Activated CD4-positive, alpha-beta T cell treated with anti-CD3 and anti-CD28 coated beads, Interleukin-2, amount 10 ng/mL, durations not matched to agents 7 days and 5 days (primary cell): Measurements from ENCODE around the gene ZFAND3. TPM values are rescaled to one million over a fixed set of nuclear protein-coding genes. Genes with fewer than 3 reads are reported as not detected.
"Not testable (repeated sequence)": the region's sequence is repeated elsewhere in the genome, so short reads cannot be mapped to it uniquely, and the experiment has no call there.

Experiments used
- CTCF ChIA-PET: fragments of 350-600 bp; sonication (Branson Sonifier 250); formaldehyde crosslinking; loops from one replicate; lab custom pipeline; 2021; ENCODE audit warnings: antibody characterized with exemption; lab: Charles Lee
- POLR2A ChIA-PET: fragments of 350-600 bp; sonication (Branson Sonifier 250); formaldehyde crosslinking; loops from one replicate; lab custom pipeline; 2021; ENCODE audit warnings: antibody characterized with exemption; lab: Charles Lee
- DNase-seq: peaks from one replicate; pipeline ENCODE4 v3.0.0-alpha.2; 2020
- H3K27ac Mint-ChIP-seq: one replicate; pipeline ENCODE4 v1.8.0; 2021; ENCODE audit warnings: mild to moderate bottlenecking, moderate library complexity, mixed read lengths
- H3K27me3 Mint-ChIP-seq: one replicate; pipeline ENCODE4 v1.8.0; 2021; ENCODE audit warnings: mixed read lengths
- H3K36me3 Mint-ChIP-seq: one replicate; pipeline ENCODE4 v1.8.0; 2021; ENCODE audit warnings: low read depth, mixed read lengths
- H3K4me1 Mint-ChIP-seq: one replicate; pipeline ENCODE4 v1.8.0; 2021; ENCODE audit warnings: mixed read lengths
- H3K4me3 Mint-ChIP-seq: one replicate; pipeline ENCODE4 v1.8.0; 2021; ENCODE audit warnings: mild to moderate bottlenecking, moderate library complexity, mixed read lengths
- H3K9me3 Mint-ChIP-seq: one replicate; pipeline ENCODE4 v1.8.0; 2021; ENCODE audit warnings: mixed read lengths
- total RNA-seq, 2 experiments: library from RNA; stranded (reverse); gene quantifications; one replicate each; pipeline ENCODE4 v1.2.3, GENCODE V29; 2021

ZFAND3 gene
- total RNA-seq, 2 experiments from 2014 or later = 27.4 to 34.7 TPM

DNA sequence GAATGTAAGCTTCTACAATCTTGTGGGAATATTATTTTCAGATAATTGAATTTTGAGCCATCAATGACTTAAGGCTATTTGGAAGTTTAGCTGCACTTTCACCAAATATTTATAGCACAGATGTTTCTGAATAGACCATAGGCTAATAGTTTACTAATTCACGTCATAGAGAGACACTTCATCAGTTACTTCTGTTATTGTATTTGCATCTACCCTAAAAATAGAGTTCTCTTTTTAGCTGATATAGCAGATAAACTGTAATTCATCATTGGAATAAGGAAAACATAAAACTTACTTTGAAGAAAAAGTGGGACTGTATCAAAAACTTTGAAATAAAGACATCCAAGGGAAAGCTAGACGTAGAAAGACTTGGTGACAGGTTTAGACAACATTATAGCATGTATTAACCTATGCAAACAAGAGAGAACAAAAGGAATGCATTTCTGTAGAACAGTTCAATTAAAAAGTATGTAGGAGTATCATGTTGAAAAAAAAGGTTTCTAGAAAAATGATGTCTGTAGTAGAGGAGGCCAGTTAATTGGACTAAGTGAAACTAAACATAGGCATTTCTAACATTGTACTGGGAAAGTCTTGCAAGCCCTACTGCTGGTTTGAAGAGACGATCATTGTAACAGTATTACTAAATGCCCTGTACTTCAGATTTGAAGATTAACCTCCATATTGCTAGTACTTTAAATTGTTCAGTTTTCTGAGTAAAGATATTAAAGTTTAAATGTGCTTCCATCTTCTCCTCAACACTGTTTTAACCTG, 123.3 kb downstream of the ZFAND3 start:
- H3K4me3 Mint-ChIP-seq = no peak overlapping the region
- H3K4me1 Mint-ChIP-seq = peaks cover under 1% of the 10 kb centered on the region
- no peak for DNase-seq
- H3K27me3 Mint-ChIP-seq = no peaks in the 10 kb centered on the region
- peaks cover 8% of the 10 kb centered on the region for H3K36me3 Mint-ChIP-seq
- ChIA-PET POLR2A (no interaction called here), CTCF (interaction anchor here (0.7 kb wide), 1 partner anchor 540 kb away, joined by 3 read pairs; no protein-coding TSS in a partner anchor)
- no peaks in the 10 kb centered on the region for H3K9me3 Mint-ChIP-seq
- H3K27ac Mint-ChIP-seq = no peak overlapping the region

DNA sequence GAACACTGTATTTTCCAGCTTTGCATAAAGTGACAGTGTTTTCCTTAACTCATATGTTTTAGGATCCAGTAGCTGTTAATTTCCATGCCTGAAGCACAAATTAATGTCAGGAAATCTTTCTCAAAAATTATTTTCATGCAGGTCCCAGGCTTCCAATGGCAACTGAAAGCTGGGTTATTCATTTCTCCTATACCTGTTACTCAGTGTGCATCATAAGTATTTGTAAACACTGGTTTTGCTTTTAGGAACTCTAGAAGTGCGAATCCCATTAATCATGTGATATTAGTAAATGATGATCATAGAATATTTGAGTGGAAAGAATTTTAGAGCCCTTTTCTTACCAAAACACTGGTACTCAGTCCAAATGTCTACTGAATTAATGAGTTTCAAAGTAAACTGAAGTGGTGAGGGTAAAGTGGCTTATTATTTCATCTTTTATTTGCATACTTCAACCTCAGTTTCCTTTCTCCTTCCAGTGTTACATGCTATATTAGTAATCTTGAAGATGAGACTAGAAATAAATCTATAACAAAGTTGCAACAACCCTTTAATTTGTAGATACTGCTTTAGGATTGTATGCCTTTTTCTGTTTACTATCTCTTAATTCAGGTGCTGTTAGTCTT, 124.0 kb downstream of the ZFAND3 start:
- Mint-ChIP-seq H3K27ac (no peak overlapping the region), H3K4me3 (no peak overlapping the region), H3K27me3 (no peaks in the 10 kb centered on the region), H3K9me3 (peaks cover 2% of the 10 kb centered on the region), H3K36me3 (peaks cover 10% of the 10 kb centered on the region), H3K4me1 (no peaks in the 10 kb centered on the region)
- CTCF ChIA-PET = interaction anchor here (0.7 kb wide), 1 partner anchor 539 kb away, joined by 3 read pairs; no protein-coding TSS in a partner anchor
- DNase-seq = no peak
- POLR2A ChIA-PET = no interaction called here

DNA sequence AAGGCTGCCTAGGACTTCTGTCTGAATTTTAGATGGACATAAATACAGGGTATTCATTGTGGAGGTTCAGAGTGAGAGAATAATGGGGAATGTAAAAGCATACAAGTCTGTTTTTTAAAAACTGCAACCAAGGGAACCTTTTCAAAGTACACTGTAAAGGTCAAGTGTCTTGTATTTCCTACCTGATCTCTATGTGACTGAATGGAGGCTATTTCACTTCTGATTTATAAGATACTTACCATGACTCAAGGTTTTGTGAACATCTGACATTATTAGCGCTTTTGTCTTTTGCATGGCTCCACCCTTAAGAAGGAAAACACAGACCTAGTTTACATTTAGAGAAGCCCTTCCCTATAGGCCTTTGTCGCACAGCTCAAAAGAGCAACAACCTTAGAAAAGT, 126.5 kb downstream of the ZFAND3 start:
- ChIA-PET POLR2A (no interaction called here), CTCF (no interaction called here)
- H3K36me3 Mint-ChIP-seq = peaks cover 11% of the 10 kb centered on the region
- no peak for DNase-seq
- peaks cover 6% of the 10 kb centered on the region for H3K4me1 Mint-ChIP-seq
- H3K4me3 Mint-ChIP-seq = no peak overlapping the region
- H3K27ac Mint-ChIP-seq = no peak overlapping the region
- H3K9me3 Mint-ChIP-seq = peaks cover 5% of the 10 kb centered on the region
- H3K27me3 Mint-ChIP-seq = no peaks in the 10 kb centered on the region

DNA sequence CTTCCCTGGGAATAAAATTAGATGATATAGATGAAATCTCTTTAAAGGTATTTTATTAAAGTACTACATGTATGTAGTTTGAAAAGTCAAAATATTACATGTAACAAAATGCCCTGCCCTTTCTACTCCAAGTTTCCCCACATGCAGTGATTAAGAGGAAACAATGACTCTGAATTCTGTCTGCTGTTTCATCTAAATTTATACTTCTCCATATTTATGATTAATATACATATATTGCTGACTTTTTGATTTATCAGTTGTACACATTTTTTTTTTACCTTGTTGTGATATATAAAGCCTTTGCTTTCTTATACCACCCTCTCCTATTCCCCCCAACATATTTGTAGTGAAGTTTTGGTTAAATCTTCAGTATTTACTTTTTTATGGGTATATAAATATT, 127.9 kb downstream of the ZFAND3 start:
- ChIA-PET CTCF (no interaction called here), POLR2A (no interaction called here)
- peaks cover 5% of the 10 kb centered on the region for H3K9me3 Mint-ChIP-seq
- no peak overlapping the region for H3K4me3 Mint-ChIP-seq
- H3K27me3 Mint-ChIP-seq = no peaks in the 10 kb centered on the region
- peaks cover 11% of the 10 kb centered on the region for H3K36me3 Mint-ChIP-seq
- no peak for DNase-seq
- H3K4me1 Mint-ChIP-seq = peaks cover 16% of the 10 kb centered on the region
- H3K27ac Mint-ChIP-seq = no peak overlapping the region

DNA sequence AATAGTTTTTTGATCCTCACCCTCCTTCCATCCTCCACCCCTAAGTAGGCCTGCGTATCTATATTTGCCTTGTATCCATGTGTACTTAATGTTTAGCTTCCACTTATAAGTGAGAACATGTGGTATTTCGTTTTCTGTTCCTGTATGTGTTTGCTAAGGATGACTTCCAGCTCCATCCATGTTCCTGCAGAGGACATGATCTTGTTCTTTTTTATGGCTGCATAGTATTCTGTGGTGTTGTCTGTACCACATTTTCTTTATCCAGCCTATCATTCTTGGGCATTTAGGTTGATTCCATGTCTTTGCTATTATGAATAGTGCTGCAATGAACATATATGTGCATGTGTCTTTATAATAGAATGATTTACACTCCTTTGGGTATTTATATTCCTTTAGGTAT, 129.1 kb downstream of the ZFAND3 start:
- POLR2A ChIA-PET = not testable (repeated sequence)

DNA sequence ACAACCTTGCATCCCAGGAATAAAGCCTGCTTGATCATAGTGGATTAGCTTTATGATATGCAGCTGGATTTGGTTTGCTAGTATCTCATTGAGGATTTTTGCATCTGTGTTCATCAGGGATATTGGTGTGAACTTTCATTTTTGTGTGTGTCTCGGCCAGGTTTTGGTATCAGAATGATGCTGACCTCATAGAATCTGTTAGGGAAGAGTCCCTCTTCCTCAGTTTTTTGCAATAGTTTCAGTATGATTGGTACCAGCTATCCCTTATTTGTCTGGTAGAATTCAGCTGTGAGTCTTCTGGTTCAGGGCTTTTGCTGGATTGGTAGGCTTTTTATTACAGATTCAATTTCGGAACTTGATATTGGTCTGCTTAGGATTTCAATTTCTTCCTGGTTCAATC, 132.5 kb downstream of the ZFAND3 start:
- H3K27me3 Mint-ChIP-seq = no peaks in the 10 kb centered on the region
- no peak overlapping the region for H3K4me3 Mint-ChIP-seq
- H3K36me3 Mint-ChIP-seq = peaks cover 11% of the 10 kb centered on the region
- peaks cover 5% of the 10 kb centered on the region for H3K9me3 Mint-ChIP-seq
- H3K27ac Mint-ChIP-seq = no peak overlapping the region
- H3K4me1 Mint-ChIP-seq = peaks cover 22% of the 10 kb centered on the region
- ChIA-PET CTCF (no interaction called here), POLR2A (no interaction called here)
- DNase-seq = no peak

More for the DNA sequence above, 129.1 kb downstream of the ZFAND3 start:
- peaks cover 22% of the 10 kb centered on the region for H3K4me1 Mint-ChIP-seq
- CTCF ChIA-PET, H3K27me3 Mint-ChIP-seq, H3K27ac Mint-ChIP-seq, DNase-seq, H3K9me3 Mint-ChIP-seq, H3K4me3 Mint-ChIP-seq: not testable (repeated sequence)
- H3K36me3 Mint-ChIP-seq = peaks cover 11% of the 10 kb centered on the region

DNA sequence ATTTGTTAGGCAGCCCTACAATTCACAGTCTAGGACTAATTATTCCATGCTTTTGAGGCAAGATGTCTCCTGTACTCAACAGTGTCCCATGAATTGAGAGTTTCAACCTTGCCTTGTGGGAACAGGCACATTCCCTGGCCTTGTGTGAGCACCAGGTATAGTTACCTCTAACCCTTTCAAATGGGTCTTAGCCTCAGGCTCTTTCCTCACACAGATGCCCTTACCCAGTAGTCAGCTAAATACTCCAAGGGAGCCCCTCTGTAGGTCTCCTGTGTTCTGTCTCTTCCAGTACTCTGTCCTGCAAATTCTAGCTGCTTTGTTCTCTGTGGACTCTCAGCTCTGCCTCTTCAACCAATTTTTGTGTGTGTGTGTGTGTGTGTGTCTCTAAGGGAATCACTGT, 135.3 kb downstream of the ZFAND3 start:
- H3K4me1 Mint-ChIP-seq = peaks cover 22% of the 10 kb centered on the region
- no peak overlapping the region for H3K4me3 Mint-ChIP-seq
- no peak overlapping the region for H3K27ac Mint-ChIP-seq
- H3K9me3 Mint-ChIP-seq = peaks cover 2% of the 10 kb centered on the region
- no peak for DNase-seq
- ChIA-PET CTCF (interaction anchor here (1.5 kb wide), 1 partner anchor 26 kb away, joined by 4 read pairs; no protein-coding TSS in a partner anchor), POLR2A (no interaction called here)
- H3K27me3 Mint-ChIP-seq = no peaks in the 10 kb centered on the region
- H3K36me3 Mint-ChIP-seq = peaks cover 7% of the 10 kb centered on the region

DNA sequence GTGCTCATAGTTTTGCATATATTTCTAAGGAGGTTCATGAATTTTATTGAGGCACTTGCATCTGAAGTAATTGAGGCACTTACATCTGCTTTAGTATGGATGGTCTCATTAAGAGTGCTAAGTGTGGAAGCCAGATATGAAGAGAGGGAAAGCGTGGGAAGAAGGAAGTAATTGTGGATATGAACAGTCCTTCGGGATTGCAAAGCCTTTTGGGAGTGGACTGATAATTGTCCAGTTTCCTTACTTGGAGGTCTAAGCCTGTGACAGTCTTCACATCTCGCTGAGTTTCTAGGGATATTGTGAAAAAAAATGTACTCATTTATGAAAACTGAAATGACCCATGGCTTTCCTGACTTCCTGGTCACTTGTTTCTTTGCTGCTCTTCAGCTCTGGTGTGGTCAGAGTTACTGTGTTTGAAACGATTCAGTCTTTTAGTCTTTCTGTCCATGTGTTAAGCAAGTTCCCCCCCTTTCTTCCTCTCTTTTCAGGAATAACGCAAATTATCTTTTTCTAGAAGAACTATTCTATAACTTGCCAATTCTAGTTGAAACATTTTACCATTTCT, 137.3 kb downstream of the ZFAND3 start:
- POLR2A ChIA-PET = no interaction called here
- H3K27ac Mint-ChIP-seq = no peak overlapping the region
- H3K36me3 Mint-ChIP-seq = peaks cover 2% of the 10 kb centered on the region
- CTCF ChIA-PET = no interaction called here
- peaks cover 17% of the 10 kb centered on the region for H3K4me1 Mint-ChIP-seq
- no peak overlapping the region for H3K4me3 Mint-ChIP-seq
- H3K27me3 Mint-ChIP-seq = no peaks in the 10 kb centered on the region
- DNase-seq = no peak
- peaks cover 5% of the 10 kb centered on the region for H3K9me3 Mint-ChIP-seq

DNA sequence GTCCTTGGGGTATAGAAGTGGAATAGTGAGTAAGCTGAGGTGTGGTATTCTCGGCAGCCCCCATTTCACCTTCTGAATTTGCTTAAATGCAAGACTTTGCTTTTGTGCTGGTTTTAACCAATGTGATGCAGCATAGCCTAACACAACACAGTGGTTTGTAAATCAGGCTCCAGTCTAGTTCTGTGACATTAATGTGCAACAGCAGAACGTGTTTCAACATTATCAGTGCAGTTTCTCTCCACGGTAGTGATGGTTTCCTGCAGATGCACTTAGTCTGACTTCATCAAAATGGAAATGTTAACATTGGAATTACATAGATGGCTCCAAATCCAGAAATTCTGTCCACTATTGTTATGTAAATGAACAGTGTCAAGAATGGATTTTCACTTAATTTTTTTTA, 139.5 kb downstream of the ZFAND3 start:
- DNase-seq = no peak
- peaks cover 14% of the 10 kb centered on the region for H3K9me3 Mint-ChIP-seq
- no peaks in the 10 kb centered on the region for H3K27me3 Mint-ChIP-seq
- H3K4me1 Mint-ChIP-seq = peaks cover 25% of the 10 kb centered on the region
- peaks cover 17% of the 10 kb centered on the region for H3K36me3 Mint-ChIP-seq
- H3K27ac Mint-ChIP-seq = no peak overlapping the region
- CTCF ChIA-PET = no interaction called here
- POLR2A ChIA-PET = no interaction called here
- H3K4me3 Mint-ChIP-seq = no peak overlapping the region

DNA sequence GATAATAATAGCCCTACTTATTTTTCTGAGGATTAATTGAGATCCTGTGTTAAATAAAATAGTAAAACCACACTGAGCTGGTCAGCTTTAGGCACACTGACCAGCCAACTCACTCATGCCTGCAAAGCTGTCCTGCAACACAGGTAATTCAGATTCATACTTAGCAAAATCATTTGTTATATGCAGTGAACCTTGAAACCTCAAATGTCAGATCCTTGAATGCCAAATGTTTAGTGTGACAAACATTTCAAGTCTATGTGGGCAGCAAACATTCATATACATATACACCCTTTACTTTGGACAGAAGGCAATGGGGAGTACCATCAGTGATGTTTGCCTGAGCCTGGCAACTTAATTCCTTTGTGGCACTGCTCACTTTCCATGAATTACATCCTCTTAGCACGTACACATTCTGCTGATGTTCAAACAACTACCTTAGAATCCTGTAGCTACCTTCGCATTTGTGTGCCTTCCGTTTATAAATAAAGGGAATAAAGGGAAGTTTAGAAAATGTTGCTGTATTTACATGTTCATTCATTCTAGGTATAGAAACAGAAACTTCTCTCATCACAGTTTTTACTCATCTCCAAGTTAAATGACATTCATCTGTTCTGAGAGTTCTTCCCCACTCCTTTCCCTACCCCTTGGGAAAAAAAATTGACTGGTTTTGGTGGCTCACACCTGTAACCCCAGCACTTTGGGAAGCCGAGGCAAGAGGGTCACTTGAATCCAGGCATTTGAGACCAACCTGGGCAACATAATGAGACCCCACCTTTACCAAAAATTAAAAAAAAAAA, 140.8 kb downstream of the ZFAND3 start:
- Mint-ChIP-seq H3K9me3 (peaks cover 14% of the 10 kb centered on the region), H3K27ac (no peak overlapping the region), H3K4me1 (peaks cover 25% of the 10 kb centered on the region), H3K27me3 (no peaks in the 10 kb centered on the region), H3K4me3 (no peak overlapping the region), H3K36me3 (peaks cover 17% of the 10 kb centered on the region)
- ChIA-PET POLR2A (no interaction called here), CTCF (no interaction called here)
- DNase-seq = no peak

DNA sequence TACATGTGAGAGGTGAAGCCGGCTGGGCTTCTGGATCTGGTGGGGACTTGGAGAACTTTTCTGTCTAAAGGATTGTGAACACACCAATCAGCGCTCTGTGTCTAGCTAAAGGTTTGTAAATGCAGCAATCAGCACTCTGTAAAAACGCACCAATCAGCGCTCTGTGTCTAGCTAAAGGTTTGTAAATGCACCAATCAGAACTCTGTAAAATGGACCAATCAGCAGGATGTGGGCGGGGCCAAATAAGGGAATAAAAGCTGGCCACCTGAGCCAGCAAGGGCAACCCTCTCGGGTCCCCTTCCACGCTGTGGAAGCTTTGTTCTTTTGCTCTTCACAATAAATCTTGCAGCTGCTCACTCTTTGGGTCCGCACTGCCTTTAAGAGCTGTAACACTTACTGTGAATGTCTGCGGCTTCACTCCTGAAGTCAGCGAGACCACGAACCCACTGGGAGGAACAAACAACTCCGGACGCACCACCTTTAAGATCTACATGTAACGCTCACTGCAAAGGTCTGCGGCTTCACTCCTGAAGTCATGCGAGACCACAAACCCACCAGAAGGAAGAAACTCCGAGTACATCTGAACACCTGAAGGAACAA, 143.1 kb downstream of the ZFAND3 start:
- not testable (repeated sequence) for H3K4me3 Mint-ChIP-seq

DNA sequence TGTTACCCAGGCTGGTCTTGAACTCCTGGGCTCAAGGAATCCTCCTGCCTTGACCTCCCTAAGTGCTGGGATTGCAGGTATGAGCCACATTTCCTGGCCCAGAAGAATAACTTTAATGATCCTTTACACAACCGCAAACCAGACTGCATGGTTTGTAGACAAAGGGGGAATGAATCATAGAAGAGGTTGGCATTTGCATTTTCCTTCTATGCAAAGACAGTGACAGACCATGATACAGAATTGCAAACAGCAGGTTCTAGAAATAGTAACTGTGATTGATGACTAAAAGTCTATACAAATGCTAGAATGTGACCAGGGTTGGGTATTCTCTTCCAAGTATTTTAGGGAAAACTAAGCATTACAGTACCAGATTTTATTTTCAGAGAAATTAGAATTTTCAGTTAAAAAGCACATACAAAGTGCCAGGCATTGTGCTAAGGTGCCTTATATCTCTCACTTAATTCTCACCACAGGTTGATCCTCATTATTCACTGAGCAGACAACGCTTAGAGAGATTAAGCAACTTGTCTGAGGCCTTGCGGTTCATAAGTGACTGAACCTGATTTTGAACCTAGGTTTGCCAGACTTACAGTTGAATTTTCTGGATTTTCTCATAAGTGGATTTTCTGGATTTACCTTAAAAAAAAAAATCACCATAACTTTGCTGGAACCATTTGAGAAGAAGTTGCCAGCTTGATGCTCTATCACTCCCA, 146.6 kb downstream of the ZFAND3 start:
- H3K36me3 Mint-ChIP-seq = peaks cover 28% of the 10 kb centered on the region
- ChIA-PET POLR2A (no interaction called here), CTCF (no interaction called here)
- no peak overlapping the region for H3K27ac Mint-ChIP-seq
- H3K27me3 Mint-ChIP-seq = no peaks in the 10 kb centered on the region
- no peak for DNase-seq
- peaks cover 16% of the 10 kb centered on the region for H3K9me3 Mint-ChIP-seq
- H3K4me3 Mint-ChIP-seq = no peak overlapping the region
- H3K4me1 Mint-ChIP-seq = peaks cover 31% of the 10 kb centered on the region

More for the DNA sequence above, 143.1 kb downstream of the ZFAND3 start:
- POLR2A ChIA-PET, H3K27ac Mint-ChIP-seq, CTCF ChIA-PET, H3K27me3 Mint-ChIP-seq: not testable (repeated sequence)
- DNase-seq = peak; percentile 39
- H3K4me1 Mint-ChIP-seq = peaks cover 26% of the 10 kb centered on the region
- H3K9me3 Mint-ChIP-seq = peaks cover 16% of the 10 kb centered on the region
- H3K36me3 Mint-ChIP-seq = peaks cover 20% of the 10 kb centered on the region
